Neural progenitor cell (in vitro differentiated cells): ENCODE measurements around the gene FCF1. TPM values are rescaled to one million over a fixed set of nuclear protein-coding genes. Genes with fewer than 3 reads are reported as not detected.

Experiments used
- DNase-seq: peaks from one replicate; pipeline ENCODE4 v3.0.0-alpha.2; 2016; ENCODE audit warnings: low spot score
- H2AFZ ChIP-seq: fragments of 200-600 bp; sonication (generic); replicated peaks from 2 replicates; pipeline ENCODE4 v1.6.1; 2016; ENCODE audit warnings: antibody characterized with exemption
- H3F3A ChIP-seq: fragments of 200-600 bp; sonication (generic); 2 replicates; pipeline ENCODE4 v1.6.1; 2016; ENCODE audit warnings: antibody characterized with exemption, low read depth
- H3K27ac ChIP-seq: fragments of 200-600 bp; sonication (generic); 2 replicates; pipeline ENCODE4 v1.5.1; 2016; ENCODE audit warnings: mild to moderate bottlenecking
- H3K27me3 ChIP-seq: fragments of 200-600 bp; sonication (generic); 2 replicates; pipeline ENCODE4 v1.6.1; 2016; ENCODE audit warnings: mild to moderate bottlenecking, moderate library complexity
- H3K36me3 ChIP-seq: fragments of 200-600 bp; sonication (generic); 2 replicates; pipeline ENCODE4 v1.5.1; 2016
- H3K4me1 ChIP-seq: fragments of 200-600 bp; sonication (generic); 2 replicates; pipeline ENCODE4 v1.6.1; 2016; ENCODE audit warnings: mixed run types
- H3K4me2 ChIP-seq: fragments of 200-600 bp; sonication (generic); 2 replicates; pipeline ENCODE4 v1.6.1; 2016
- H3K4me3 ChIP-seq: fragments of 200-600 bp; sonication (generic); 2 replicates; pipeline ENCODE4 v1.5.1; 2016
- H3K79me2 ChIP-seq: fragments of 200-600 bp; sonication (generic); 2 replicates; pipeline ENCODE4 v1.6.1; 2016; ENCODE audit warnings: low read depth
- H3K9ac ChIP-seq: fragments of 200-600 bp; sonication (generic); 2 replicates; pipeline ENCODE4 v1.6.1; 2016
- H3K9me3 ChIP-seq: fragments of 200-600 bp; sonication (generic); 2 replicates; pipeline ENCODE4 v1.5.1; 2016; ENCODE audit warnings: low read depth
- H4K20me1 ChIP-seq: fragments of 200-600 bp; sonication (generic); 2 replicates; pipeline ENCODE4 v1.6.1; 2016; ENCODE audit warnings: low read depth
- H3K27ac Mint-ChIP-seq: 3 replicates; pipeline ENCODE4 v1.8.0; 2021; ENCODE audit warnings: mixed read lengths
- H3K27me3 Mint-ChIP-seq: 2 replicates; pipeline ENCODE4 v1.8.0; 2022; ENCODE audit warnings: low read depth, mild to moderate bottlenecking, inconsistent platforms, moderate library complexity, mixed read lengths; ENCODE audit not compliant: insufficient read depth
- H3K36me3 Mint-ChIP-seq: 3 replicates; pipeline ENCODE4 v1.8.0; 2021; ENCODE audit warnings: mixed read lengths
- H3K4me1 Mint-ChIP-seq: 3 replicates; pipeline ENCODE4 v1.8.0; 2021; ENCODE audit warnings: mixed read lengths
- H3K4me3 Mint-ChIP-seq: 3 replicates; pipeline ENCODE4 v1.8.0; 2021; ENCODE audit warnings: mild to moderate bottlenecking, moderate library complexity, mixed read lengths
- H3K9me3 Mint-ChIP-seq: 3 replicates; pipeline ENCODE4 v1.8.0; 2020; ENCODE audit warnings: mixed read lengths
- CTCF ChIP-seq: fragments of 200-600 bp; sonication (generic); IDR thresholded peaks from 2 replicates; pipeline ENCODE4 v1.5.1; 2017; ENCODE audit warnings: antibody characterized with exemption, mild to moderate bottlenecking
- EZH2 ChIP-seq: fragments of 200-600 bp; sonication (generic); IDR thresholded peaks from 2 replicates; pipeline ENCODE4 v1.6.1; 2017; ENCODE audit warnings: antibody characterized with exemption, mild to moderate bottlenecking, moderate library complexity
- EZH2phosphoT487 ChIP-seq: fragments of 200-600 bp; sonication (generic); IDR thresholded peaks from 2 replicates; pipeline ENCODE4 v1.6.1; 2017; ENCODE audit warnings: antibody characterized with exemption
- total RNA-seq: library from RNA; depleted of rRNA; stranded (reverse); fragments of >200 nt; gene quantifications from 2 replicates; pipeline ENCODE4 v1.2.3, GENCODE V29; 2015; ENCODE audit warnings: low replicate concordance

Gene FCF1
- total RNA-seq, 1 donor from 2014 or later = 96.1 TPM

- H3K36me3 ChIP-seq = no peaks in the 10 kb centered on the region
- Mint-ChIP-seq H3K9me3 (no peaks in the 10 kb centered on the region), H3K4me1 (no peaks in the 10 kb centered on the region), H3K36me3 (peaks cover 12% of the 10 kb centered on the region), H3K27me3 (no peaks in the 10 kb centered on the region), H3K4me3 (no peak overlapping the region), H3K27ac (no peak overlapping the region)
- no peak overlapping the region for H3K4me2 ChIP-seq
- H3K27me3 ChIP-seq = no peaks in the 10 kb centered on the region
- no peak overlapping the region for H3K27ac ChIP-seq
- H4K20me1 ChIP-seq = no peaks in the 10 kb centered on the region
- H3K9me3 ChIP-seq = no peaks in the 10 kb centered on the region
- no peak for DNase-seq
- H3K79me2 ChIP-seq = no peaks in the 10 kb centered on the region
- H3F3A ChIP-seq = no peaks in the 10 kb centered on the region
- H3K4me3 ChIP-seq = no peak overlapping the region
- no peak overlapping the region for H3K9ac ChIP-seq
- TF ChIP-seq EZH2phosphoT487 (no peak), EZH2 (no peak), CTCF (no peak)
- no peak overlapping the region for H2AFZ ChIP-seq
- no peaks in the 10 kb centered on the region for H3K4me1 ChIP-seq
These were observed 24.9 kb downstream of the FCF1 start for GRCh38 chr14:74737753-74738325.

- Histone ChIP-seq H3K9me3 (no peaks in the 10 kb centered on the region), H3K4me2 (no peak overlapping the region), H3K36me3 (no peaks in the 10 kb centered on the region), H3K4me3 (no peak overlapping the region), H4K20me1 (no peaks in the 10 kb centered on the region), H3K79me2 (no peaks in the 10 kb centered on the region), H3K27me3 (no peaks in the 10 kb centered on the region), H3F3A (no peaks in the 10 kb centered on the region), H3K9ac (no peak overlapping the region), H3K27ac (no peak overlapping the region), H3K4me1 (no peaks in the 10 kb centered on the region), H2AFZ (no peak overlapping the region)
- TF ChIP-seq CTCF (no peak), EZH2 (no peak), EZH2phosphoT487 (no peak)
- no peaks in the 10 kb centered on the region for H3K27me3 Mint-ChIP-seq
- no peaks in the 10 kb centered on the region for H3K4me1 Mint-ChIP-seq
- H3K27ac Mint-ChIP-seq = no peak overlapping the region
- H3K4me3 Mint-ChIP-seq = no peak overlapping the region
- no peak for DNase-seq
- H3K9me3 Mint-ChIP-seq = no peaks in the 10 kb centered on the region
- H3K36me3 Mint-ChIP-seq = peaks cover 12% of the 10 kb centered on the region
These were observed 26.5 kb downstream of the FCF1 start for GRCh38 chr14:74739293-74740030.

DNA sequence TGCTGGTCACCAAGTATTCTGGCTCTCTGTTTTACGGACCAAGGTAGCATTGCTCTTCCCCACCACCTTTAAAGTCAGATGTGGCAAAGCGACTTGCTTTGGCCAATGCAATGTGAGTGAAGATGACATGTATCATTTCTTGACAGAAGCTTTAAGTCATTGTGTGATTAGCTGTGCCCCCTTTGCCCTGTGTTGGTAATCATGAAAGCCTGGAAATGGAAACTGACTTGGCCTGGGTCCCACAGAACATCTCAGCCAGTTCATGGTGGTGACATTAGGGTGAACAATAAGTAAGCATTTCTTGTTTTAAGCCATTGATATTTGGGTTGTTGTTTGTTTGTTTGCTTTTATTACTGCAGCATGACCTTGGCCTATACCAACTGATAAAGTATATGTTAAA lies 34.3 kb downstream of the FCF1 start:
- no peak for DNase-seq
- Histone ChIP-seq H3K27ac (no peak overlapping the region), H3F3A (no peaks in the 10 kb centered on the region), H4K20me1 (no peaks in the 10 kb centered on the region), H3K36me3 (no peaks in the 10 kb centered on the region), H3K27me3 (no peaks in the 10 kb centered on the region), H3K9me3 (no peaks in the 10 kb centered on the region), H3K4me2 (no peak overlapping the region), H3K9ac (no peak overlapping the region), H3K4me3 (no peak overlapping the region), H2AFZ (no peak overlapping the region), H3K4me1 (no peaks in the 10 kb centered on the region), H3K79me2 (no peaks in the 10 kb centered on the region)
- Mint-ChIP-seq H3K27me3 (peaks cover 7% of the 10 kb centered on the region), H3K4me1 (no peaks in the 10 kb centered on the region), H3K36me3 (no peaks in the 10 kb centered on the region), H3K27ac (peak overlapping the region; percentile 35), H3K4me3 (no peak overlapping the region), H3K9me3 (peaks cover 5% of the 10 kb centered on the region)
- no peak for TF ChIP-seq EZH2
- no peak for TF ChIP-seq EZH2phosphoT487
- no peak for TF ChIP-seq CTCF
